GM12878 (cell line): Measurements from ENCODE around the gene AKAP11.

Experiments used
- BCL3 ChIP-seq: IDR thresholded peaks from 2 replicates; pipeline ENCODE4 v1.6.1; 2011; ENCODE audit warnings: borderline replicate concordance, low read depth, mild to moderate bottlenecking, moderate library complexity, low read length; ENCODE audit not compliant: insufficient read depth, poor library complexity, severe bottlenecking
- BRCA1 ChIP-seq: IDR thresholded peaks from 2 replicates; pipeline ENCODE4 v1.6.1; 2011; ENCODE audit warnings: low read depth, low read length, improper control_type of control experiment
- CHD2 ChIP-seq: IDR thresholded peaks from 2 replicates; pipeline ENCODE4 v1.6.1; 2011; ENCODE audit warnings: low read depth, low read length, improper control_type of control experiment, borderline replicate concordance
- CTCF ChIP-seq, 3 experiments: IDR thresholded peaks in 2 of 3; conservative IDR thresholded peaks in 1 of 3; 2 replicates each; pipeline ENCODE4 v1.5.1; 2011; ENCODE audit warnings: low read depth in 3 of 3, low read length in 3 of 3, mild to moderate bottlenecking in 3 of 3, control low read depth in 2 of 3, moderate library complexity in 2 of 3, inconsistent platforms in 1 of 3, mixed read lengths in 1 of 3; ENCODE audit not compliant: control insufficient read depth in 2 of 3, insufficient read depth in 1 of 3; ENCODE audit errors: extremely low read depth in 1 of 3
- EZH2 ChIP-seq: IDR thresholded peaks from 2 replicates; pipeline ENCODE4 v1.6.1; 2012; ENCODE audit warnings: low read depth, mild to moderate bottlenecking, control low read depth, inconsistent platforms, low read length, borderline replicate concordance; ENCODE audit not compliant: control insufficient read depth
- NFIC ChIP-seq: IDR thresholded peaks from 2 replicates; pipeline ENCODE4 v1.6.1; 2012; ENCODE audit warnings: low read depth, mild to moderate bottlenecking, inconsistent platforms, low read length, moderate library complexity
- POLR2AphosphoS5 ChIP-seq: IDR thresholded peaks from 2 replicates; pipeline ENCODE4 v1.6.1; 2011; ENCODE audit warnings: mild to moderate bottlenecking, low read length, inconsistent platforms
- RAD21 ChIP-seq: IDR thresholded peaks from 2 replicates; pipeline ENCODE4 v1.6.1; 2011; ENCODE audit warnings: mild to moderate bottlenecking, low read depth, low read length, moderate library complexity; ENCODE audit not compliant: insufficient read depth
- SMAD1 ChIP-seq: fragments of 450-650 bp; IDR thresholded peaks from 2 replicates; pipeline ENCODE4 v1.6.1; 2018; ENCODE audit warnings: mild to moderate bottlenecking, low read depth; ENCODE audit not compliant: partially characterized antibody
- ZNF592 ChIP-seq: fragments of 450-650 bp; IDR thresholded peaks from 2 replicates; pipeline ENCODE4 v1.6.1; 2017; ENCODE audit warnings: mild to moderate bottlenecking, moderate library complexity
- TF ChIP-seq, protein P1 (sequence below): IDR thresholded peaks from 2 replicates; pipeline ENCODE4 v1.6.1; 2012; ENCODE audit warnings: mild to moderate bottlenecking, low read depth, low read length

DNA sequence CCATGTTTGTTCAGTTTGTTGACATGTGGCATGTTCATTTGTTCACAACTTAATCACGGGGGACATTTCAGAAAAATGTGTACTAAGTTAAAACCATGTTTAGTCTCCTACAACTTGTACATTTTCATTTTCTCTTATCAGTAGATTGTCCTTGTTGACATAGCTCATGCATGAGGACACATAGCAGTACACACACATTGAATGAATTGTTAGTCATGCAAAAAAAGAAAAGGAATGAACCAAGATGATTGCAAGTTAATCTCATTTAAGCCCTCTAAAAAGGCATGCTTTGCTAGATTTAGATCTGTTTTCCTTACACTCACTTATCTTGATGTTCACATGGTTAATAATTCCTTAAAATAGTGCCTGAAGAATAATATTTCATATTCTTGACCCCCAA, 38.2 kb upstream of the AKAP11 start:
- TF ChIP-seq POLR2AphosphoS5 (no peak), BRCA1 (no peak), EZH2 (no peak), CTCF (IDR thresholded peaks at IDR 0.05 in 2 of 3, conservative IDR thresholded peaks at IDR 0.05 in 1 of 3; ENCODE audit: control insufficient read depth in 2 of 3, extremely low read depth in 1 of 3, insufficient read depth in 1 of 3, low read depth in 3 of 3, low read length in 3 of 3) (no peak), ZNF592 (no peak), BCL3 (no peak), RAD21 (no peak), NFIC (no peak), SMAD1 (no peak), CHD2 (no peak)
- TF ChIP-seq, protein P1, sequence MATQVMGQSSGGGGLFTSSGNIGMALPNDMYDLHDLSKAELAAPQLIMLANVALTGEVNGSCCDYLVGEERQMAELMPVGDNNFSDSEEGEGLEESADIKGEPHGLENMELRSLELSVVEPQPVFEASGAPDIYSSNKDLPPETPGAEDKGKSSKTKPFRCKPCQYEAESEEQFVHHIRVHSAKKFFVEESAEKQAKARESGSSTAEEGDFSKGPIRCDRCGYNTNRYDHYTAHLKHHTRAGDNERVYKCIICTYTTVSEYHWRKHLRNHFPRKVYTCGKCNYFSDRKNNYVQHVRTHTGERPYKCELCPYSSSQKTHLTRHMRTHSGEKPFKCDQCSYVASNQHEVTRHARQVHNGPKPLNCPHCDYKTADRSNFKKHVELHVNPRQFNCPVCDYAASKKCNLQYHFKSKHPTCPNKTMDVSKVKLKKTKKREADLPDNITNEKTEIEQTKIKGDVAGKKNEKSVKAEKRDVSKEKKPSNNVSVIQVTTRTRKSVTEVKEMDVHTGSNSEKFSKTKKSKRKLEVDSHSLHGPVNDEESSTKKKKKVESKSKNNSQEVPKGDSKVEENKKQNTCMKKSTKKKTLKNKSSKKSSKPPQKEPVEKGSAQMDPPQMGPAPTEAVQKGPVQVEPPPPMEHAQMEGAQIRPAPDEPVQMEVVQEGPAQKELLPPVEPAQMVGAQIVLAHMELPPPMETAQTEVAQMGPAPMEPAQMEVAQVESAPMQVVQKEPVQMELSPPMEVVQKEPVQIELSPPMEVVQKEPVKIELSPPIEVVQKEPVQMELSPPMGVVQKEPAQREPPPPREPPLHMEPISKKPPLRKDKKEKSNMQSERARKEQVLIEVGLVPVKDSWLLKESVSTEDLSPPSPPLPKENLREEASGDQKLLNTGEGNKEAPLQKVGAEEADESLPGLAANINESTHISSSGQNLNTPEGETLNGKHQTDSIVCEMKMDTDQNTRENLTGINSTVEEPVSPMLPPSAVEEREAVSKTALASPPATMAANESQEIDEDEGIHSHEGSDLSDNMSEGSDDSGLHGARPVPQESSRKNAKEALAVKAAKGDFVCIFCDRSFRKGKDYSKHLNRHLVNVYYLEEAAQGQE = no peak
